Esophagus muscularis mucosa (tissue), 4 donors: ENCODE measurements around the gene ELL2. TPM values are rescaled to one million over a fixed set of nuclear protein-coding genes. Genes with fewer than 3 reads are reported as not detected.

Source experiments
- DNase-seq: peaks from one replicate; pipeline ENCODE4 v3.0.0-alpha.2; 2017; ENCODE audit errors: extremely low spot score
- H3K27ac ChIP-seq, 4 donors: fragments of 200-600 bp; sonication (generic); replicated peaks in 1 of 4; 1 replicate in 3 of 4; 2 replicates in 1 of 4; pipeline ENCODE4 v1.5.1; 2016 to 2019; ENCODE audit warnings: mild to moderate bottlenecking in 1 of 4
- H3K27me3 ChIP-seq, 4 donors: fragments of 200-600 bp; sonication (generic); one replicate each; pipeline versions ENCODE4 v1.5.1 to v1.6.0; 2016 to 2019
- H3K36me3 ChIP-seq, 4 donors: fragments of 200-600 bp; sonication (generic); one replicate each; pipeline ENCODE4 v1.5.1; 2016 to 2019
- H3K4me1 ChIP-seq, 4 donors: fragments of 200-600 bp; sonication (generic); one replicate each; pipeline ENCODE4 v1.5.1; 2016 to 2019
- H3K4me3 ChIP-seq, 4 donors: fragments of 200-600 bp; sonication (generic); 1 replicate in 2 of 4; 2 replicates in 2 of 4; pipeline ENCODE4 v1.5.1; 2016 to 2019; ENCODE audit warnings: mild to moderate bottlenecking in 4 of 4, moderate library complexity in 1 of 4
- H3K9me3 ChIP-seq, 4 donors: fragments of 200-600 bp; sonication (generic); 1 replicate in 3 of 4; 2 replicates in 1 of 4; pipeline ENCODE4 v1.5.1; 2016 to 2019
- CTCF ChIP-seq, 3 experiments: fragments of 200-600 bp in 2 of 3; fragments of 450-650 bp in 1 of 3; sonication (generic) in 2 of 3; IDR thresholded peaks; one replicate each; pipeline ENCODE4 v1.5.1; 2017 to 2019; ENCODE audit warnings: antibody characterized with exemption in 3 of 3, mild to moderate bottlenecking in 2 of 3, moderate library complexity in 1 of 3
- EP300 ChIP-seq: sonication (generic); formaldehyde crosslinking; IDR thresholded peaks from one replicate; pipeline ENCODE4 v1.6.1; 2017; ENCODE audit warnings: antibody characterized with exemption
- POLR2A ChIP-seq: fragments of 450-650 bp; IDR thresholded peaks from one replicate; pipeline ENCODE4 v1.6.1; 2017; ENCODE audit warnings: antibody characterized with exemption, moderate library complexity, mild to moderate bottlenecking, low read depth
- POLR2AphosphoS5 ChIP-seq, 2 donors: sonication (generic); formaldehyde crosslinking; IDR thresholded peaks; one replicate each; pipeline ENCODE4 v1.6.1; 2017; ENCODE audit warnings: antibody characterized with exemption in 2 of 2
- WGBS: methylation state at CpG from one replicate; pipeline ENCODE4 v1.1.5; 2018; 5-methylcytosine and 5-hydroxymethylcytosine counted together
- intact Hi-C: fragments of 100-400 bp; cut with DNase I; formaldehyde crosslinking; loops from one replicate; pipeline ENCODE4 v1.15.1; 2023
- total RNA-seq, 4 donors: library from RNA; depleted of rRNA; stranded (reverse); fragments of >200 nt; gene quantifications; one replicate each; pipeline versions ENCODE4 v1.1.0 to v1.2.1, GENCODE V29; 2016

The ELL2 gene
- total RNA-seq, 4 donors from 2014 or later, result 38.8 to 51.5 (median 42.7) TPM

GRCh38 chr5:95938766-95939165 is 22.9 kb downstream of the ELL2 start:
- intact Hi-C loops, result no loop called here

GRCh38 chr5:95938347-95938746 is 23.3 kb downstream of the ELL2 start:
- Histone ChIP-seq H3K27ac (no peak overlapping the region), H3K36me3 (no peaks in the 10 kb centered on the region), H3K27me3 (no peaks in the 10 kb centered on the region), H3K4me1 (peaks cover 7 to 31% (median 30%) of the 10 kb centered on the region in 4 donors), H3K9me3 (no peaks in the 10 kb centered on the region), H3K4me3 (no peak overlapping the region)
- DNase-seq, result no peak
- intact Hi-C loops, result no loop called here
- TF ChIP-seq POLR2A (no peak), CTCF (IDR thresholded peaks at IDR 0.05) (no peak), EP300 (no peak), POLR2AphosphoS5 (IDR thresholded peaks at IDR 0.05) (no peak)
- WGBS, result 92% methylated on average over 1 of the region's 1 CpG

More at GRCh38 chr5:95938766-95939165, 22.9 kb downstream of the ELL2 start:
- H3K27ac ChIP-seq, result no peak overlapping the region
- H3K27me3 ChIP-seq, result no peaks in the 10 kb centered on the region
- TF ChIP-seq CTCF (IDR thresholded peaks at IDR 0.05), result no peak
- no peak for TF ChIP-seq EP300
- TF ChIP-seq POLR2A, result no peak
- TF ChIP-seq POLR2AphosphoS5 (IDR thresholded peaks at IDR 0.05), result no peak
- no peak overlapping the region for H3K4me3 ChIP-seq
- WGBS, result 85% methylated on average over 1 of the region's 1 CpG
- no peaks in the 10 kb centered on the region for H3K36me3 ChIP-seq
- DNase-seq, result no peak
- peaks cover 7 to 34% (median 31%) of the 10 kb centered on the region in 4 donors for H3K4me1 ChIP-seq
- H3K9me3 ChIP-seq, result no peaks in the 10 kb centered on the region

- no peaks in the 10 kb centered on the region for H3K9me3 ChIP-seq
- intact Hi-C loops, result no loop called here
- H3K27me3 ChIP-seq, result no peaks in the 10 kb centered on the region
- DNase-seq, result no peak
- 70% methylated on average over 3 of the region's 3 CpGs for WGBS
- H3K27ac ChIP-seq, result no peak overlapping the region
- H3K36me3 ChIP-seq, result no peaks in the 10 kb centered on the region
- peaks cover 7 to 31% (median 28%) of the 10 kb centered on the region in 4 donors for H3K4me1 ChIP-seq
- H3K4me3 ChIP-seq, result no peak overlapping the region
- no peak for TF ChIP-seq EP300
- TF ChIP-seq CTCF (IDR thresholded peaks at IDR 0.05), result no peak
- TF ChIP-seq POLR2AphosphoS5 (IDR thresholded peaks at IDR 0.05), result no peak
- no peak for TF ChIP-seq POLR2A
These were observed 24.0 kb downstream of the ELL2 start for GRCh38 chr5:95937607-95938152.

- 92% methylated on average over 5 of the region's 5 CpGs for WGBS
- DNase-seq, result no peak
- intact Hi-C loops, result no loop called here
- Histone ChIP-seq H3K9me3 (no peaks in the 10 kb centered on the region), H3K27me3 (no peaks in the 10 kb centered on the region), H3K4me3 (no peak overlapping the region), H3K36me3 (no peaks in the 10 kb centered on the region), H3K27ac (no peak overlapping the region), H3K4me1 (peaks cover 7 to 31% (median 28%) of the 10 kb centered on the region in 4 donors)
- TF ChIP-seq EP300, result no peak
- no peak for TF ChIP-seq CTCF (IDR thresholded peaks at IDR 0.05)
- TF ChIP-seq POLR2AphosphoS5 (IDR thresholded peaks at IDR 0.05), result no peak
- no peak for TF ChIP-seq POLR2A
These were observed 24.7 kb downstream of the ELL2 start for GRCh38 chr5:95936812-95937397.
